ENCODE results near the gene DNMT3B. TPM values are rescaled to one million over a fixed set of nuclear protein-coding genes. Genes with fewer than 3 reads are reported as not detected.

DNMT3B gene
- total RNA-seq, 4 donors from 2014 or later = 0.26 to 5.0 (median 1.2) TPM

- intact Hi-C loops (cut with DNase I; ENCODE audit: low total_unique reads) = no loop called here
- H3K9me3 ChIP-seq = no peaks in the 10 kb centered on the region
- no peak overlapping the region for H3K4me3 ChIP-seq
Observed at GRCh38 chr20:32756156-32756555, 6.0 kb upstream of the DNMT3B start.

GRCh38 chr20:32761417-32761830, 761 bp upstream of the DNMT3B start:
- Histone ChIP-seq H3K4me3 (peak overlapping the region; percentile 57 to 77), H3K4me1 (peaks cover 0 to 4% of the 10 kb centered on the region in 2 donors), H3K27me3 (no peaks in the 10 kb centered on the region), H3K9me3 (no peaks in the 10 kb centered on the region), H3K36me3 (no peaks in the 10 kb centered on the region), H3K27ac (no peak overlapping the region)
- no peak for DNase-seq
- intact Hi-C loops (cut with DNase I; ENCODE audit: low total_unique reads) = no loop called here
- TF ChIP-seq POLR2A (IDR thresholded peaks at IDR 0.05) (no peak), CTCF (IDR thresholded peaks at IDR 0.05) (no peak)

More at GRCh38 chr20:32756156-32756555, 6.0 kb upstream of the DNMT3B start:
- no peak for TF ChIP-seq CTCF (IDR thresholded peaks at IDR 0.05)
- TF ChIP-seq POLR2A (IDR thresholded peaks at IDR 0.05) = no peak
- no peak for DNase-seq
- Histone ChIP-seq H3K36me3 (no peaks in the 10 kb centered on the region), H3K27ac (no peak overlapping the region), H3K4me1 (no peaks in the 10 kb centered on the region), H3K27me3 (no peaks in the 10 kb centered on the region)

- TF ChIP-seq CTCF (IDR thresholded peaks at IDR 0.05) (no peak), POLR2A (IDR thresholded peaks at IDR 0.05) (no peak)
- no peaks in the 10 kb centered on the region for H3K36me3 ChIP-seq
- H3K27ac ChIP-seq = no peak overlapping the region
- peaks cover 0 to 4% of the 10 kb centered on the region in 2 donors for H3K4me1 ChIP-seq
- DNase-seq = no peak
- H3K9me3 ChIP-seq = no peaks in the 10 kb centered on the region
- peak overlapping the region; percentile 57 to 77 for H3K4me3 ChIP-seq
- intact Hi-C loops (cut with DNase I; ENCODE audit: low total_unique reads) = no loop called here
- no peaks in the 10 kb centered on the region for H3K27me3 ChIP-seq
Observed at GRCh38 chr20:32762754-32763201, 593 bp downstream of the DNMT3B start.

GRCh38 chr20:32763202-32764004, 1.2 kb downstream of the DNMT3B start:
- DNase-seq = no peak
- no peak overlapping the region for H3K27ac ChIP-seq
- H3K4me1 ChIP-seq = peaks cover 0 to 4% of the 10 kb centered on the region in 2 donors
- intact Hi-C loops (cut with DNase I; ENCODE audit: low total_unique reads) = no loop called here
- H3K4me3 ChIP-seq = peak overlapping the region; percentile 57 to 77
- H3K27me3 ChIP-seq = no peaks in the 10 kb centered on the region
- no peaks in the 10 kb centered on the region for H3K36me3 ChIP-seq
- TF ChIP-seq CTCF (IDR thresholded peaks at IDR 0.05) = no peak
- no peak for TF ChIP-seq POLR2A (IDR thresholded peaks at IDR 0.05)
- no peaks in the 10 kb centered on the region for H3K9me3 ChIP-seq

Data from uterus (tissue), 4 donors.